B cell (primary cell): ENCODE results near the gene NR4A1. TPM values are rescaled to one million over a fixed set of nuclear protein-coding genes. Genes with fewer than 3 reads are reported as not detected.

Experiments used
- ATAC-seq: fragments of 200-7000 bp; cut with Tn5 transposase; one replicate; pipeline ENCODE4 v1.10.0; 2021; ENCODE audit warnings: low read depth, mild to moderate bottlenecking, moderate number of reproducible peaks, moderate library complexity
- CTCF ChIA-PET: fragments of 350-600 bp; sonication (Branson Sonifier 250); formaldehyde crosslinking; loops from one replicate; lab custom pipeline; 2021; ENCODE audit warnings: antibody characterized with exemption, inconsistent platforms; lab: Charles Lee
- POLR2A ChIA-PET: fragments of 350-600 bp; sonication (Branson Sonifier 250); formaldehyde crosslinking; loops from one replicate; lab custom pipeline; 2021; ENCODE audit warnings: antibody characterized with exemption; lab: Charles Lee
- DNase-seq: peaks from one replicate; pipeline ENCODE4 v3.0.0; 2013
- H2AFZ ChIP-seq: 2 replicates; pipeline ENCODE4 v1.6.1; 2012; ENCODE audit warnings: mild to moderate bottlenecking, low read depth, low read length; ENCODE audit not compliant: insufficient read depth, poor library complexity, severe bottlenecking
- H3K27ac ChIP-seq, 2 donors: 1 replicate in 1 of 2; 2 replicates in 1 of 2; pipeline ENCODE4 v1.5.1; 2012 to 2013; ENCODE audit warnings: low read length in 2 of 2, mild to moderate bottlenecking in 2 of 2, moderate library complexity in 1 of 2
- H3K27me3 ChIP-seq, 4 experiments: fragments of 200-600 bp in 1 of 4; sonication (generic) in 1 of 4; replicated peaks in 1 of 4; 1 replicate in 2 of 4; 2 replicates in 2 of 4; pipeline versions ENCODE4 v1.6.1 to v1.7.0; 2013 to 2016; ENCODE audit warnings: low read length in 3 of 4, mild to moderate bottlenecking in 2 of 4, mixed read lengths in 1 of 4, moderate library complexity in 1 of 4; ENCODE audit not compliant: insufficient read depth in 4 of 4, control insufficient read depth in 3 of 4; ENCODE audit errors: control extremely low read depth in 1 of 4
- H3K36me3 ChIP-seq, 2 experiments: replicated peaks in 1 of 2; 1 replicate in 1 of 2; 2 replicates in 1 of 2; pipeline versions ENCODE4 v1.6.1 to v1.7.1; 2013; ENCODE audit warnings: low read length in 1 of 2; ENCODE audit not compliant: insufficient read depth in 2 of 2, control insufficient read depth in 1 of 2; ENCODE audit errors: control extremely low read depth in 1 of 2, extremely low read depth in 1 of 2
- H3K4me1 ChIP-seq, 2 donors: fragments of 200-600 bp in 1 of 2; sonication (generic) in 1 of 2; 1 replicate in 1 of 2; 2 replicates in 1 of 2; pipeline versions ENCODE4 v1.5.1 to v1.6.1; 2013 to 2017; ENCODE audit warnings: low read length in 2 of 2; ENCODE audit not compliant: control insufficient read depth in 2 of 2, insufficient read depth in 2 of 2
- H3K4me2 ChIP-seq: replicated peaks from 2 replicates; pipeline ENCODE3; 2012; ENCODE audit warnings: mild to moderate bottlenecking, low read depth, low read length; ENCODE audit not compliant: poor library complexity, severe bottlenecking
- H3K4me3 ChIP-seq, 5 experiments: fragments of 200-600 bp in 1 of 5; sonication (generic) in 1 of 5; 1 replicate in 3 of 5; 2 replicates in 2 of 5; pipeline versions ENCODE4 v1.5.1 to v1.7.0; 2011 to 2016; ENCODE audit warnings: low read length in 4 of 5, mild to moderate bottlenecking in 4 of 5, low read depth in 2 of 5, control low read depth in 1 of 5, moderate library complexity in 1 of 5; ENCODE audit not compliant: insufficient read depth in 1 of 5; ENCODE audit errors: control extremely low read depth in 1 of 5, extremely low read depth in 1 of 5
- H3K79me2 ChIP-seq: fragments of 200-600 bp; sonication (generic); one replicate; pipeline ENCODE4 v1.6.0; 2016; ENCODE audit warnings: low read length; ENCODE audit not compliant: control insufficient read depth, insufficient read depth
- H3K9ac ChIP-seq: fragments of 200-600 bp; sonication (generic); 2 replicates; pipeline ENCODE4 v1.6.1; 2017; ENCODE audit warnings: mild to moderate bottlenecking, low read length, moderate library complexity
- H3K9me3 ChIP-seq, 3 donors: one replicate each; pipeline versions ENCODE4 v1.6.1 to v1.7.1; 2013; ENCODE audit warnings: low read length in 2 of 3; ENCODE audit not compliant: control insufficient read depth in 2 of 3, insufficient read depth in 1 of 3; ENCODE audit errors: control extremely low read depth in 1 of 3
- H4K20me1 ChIP-seq: 2 replicates; pipeline ENCODE4 v1.6.0; 2012; ENCODE audit warnings: mild to moderate bottlenecking, low read length; ENCODE audit not compliant: insufficient read depth, control insufficient read depth, poor library complexity, severe bottlenecking
- H3K27ac Mint-ChIP-seq: one replicate; pipeline ENCODE4 v1.8.0; 2021; ENCODE audit warnings: mixed read lengths
- H3K27me3 Mint-ChIP-seq: one replicate; pipeline ENCODE4 v1.8.0; 2021; ENCODE audit warnings: mixed read lengths
- H3K4me1 Mint-ChIP-seq: one replicate; pipeline ENCODE4 v1.8.0; 2021; ENCODE audit warnings: mixed read lengths
- H3K4me3 Mint-ChIP-seq: one replicate; pipeline ENCODE4 v1.8.0; 2021; ENCODE audit warnings: mixed read lengths
- H3K9me3 Mint-ChIP-seq: one replicate; pipeline ENCODE4 v1.8.0; 2022; ENCODE audit warnings: mixed read lengths; ENCODE audit not compliant: insufficient read depth
- CTCF ChIP-seq: fragments of 200-600 bp; IDR thresholded peaks from one replicate; pipeline ENCODE4 v1.8.0; 2022; ENCODE audit warnings: antibody characterized with exemption, mild to moderate bottlenecking
- EZH2 ChIP-seq: IDR thresholded peaks from 2 replicates; pipeline ENCODE4 v1.6.1; 2012; ENCODE audit warnings: borderline replicate concordance, low read depth, mild to moderate bottlenecking, moderate library complexity, low read length; ENCODE audit not compliant: insufficient read depth, poor library complexity, severe bottlenecking
- WGBS: methylation state at CpG from one replicate; pipeline ENCODE4 v1.1.5; 2013; ENCODE audit warnings: missing lambda C conversion rate; ENCODE audit not compliant: insufficient coverage; 5-methylcytosine and 5-hydroxymethylcytosine counted together
- intact Hi-C: fragments of 100-400 bp; cut with micrococcal nuclease; formaldehyde crosslinking; loops from one replicate; pipeline ENCODE4 v1.10.0; 2022
- polyA plus RNA-seq: library from polyadenylated mRNA; depleted of rRNA; stranded (reverse); fragments of >200 nt; gene quantifications from 2 replicates; pipeline ENCODE4 v1.2.3, GENCODE V29; 2012
- total RNA-seq, 2 donors: library from RNA; stranded (reverse); fragments of 120-200 nt in 1 of 2; gene quantifications; 1 replicate in 1 of 2; 2 replicates in 1 of 2; pipeline versions ENCODE4 v1.2.3 to v1.2.4, GENCODE V29; 2013 to 2022

Gene NR4A1
- total and polyA plus RNA-seq, 2 donors (not counting 1 experiment from before 2014, with no cell fraction given) = 43.2 to 470 TPM

- TF ChIP-seq CTCF (no peak), EZH2 (no peak)
- DNase-seq (no peak), ATAC-seq (no peak)
- no peak overlapping the region for H3K4me3 ChIP-seq
- H2AFZ ChIP-seq = no peak overlapping the region
- H3K9me3 ChIP-seq = peaks cover 0 to 2% (median 0%) of the 10 kb centered on the region in 3 donors
- H4K20me1 ChIP-seq = no peaks in the 10 kb centered on the region
- 89% methylated on average over 10 of the region's 12 CpGs for WGBS
- no peak overlapping the region for H3K27ac ChIP-seq
- Mint-ChIP-seq H3K4me1 (peaks cover 3% of the 10 kb centered on the region), H3K4me3 (no peak overlapping the region), H3K27me3 (peaks cover 7% of the 10 kb centered on the region), H3K9me3 (no peaks in the 10 kb centered on the region), H3K27ac (no peak overlapping the region)
- H3K9ac ChIP-seq = no peak overlapping the region
- H3K4me1 ChIP-seq = peaks cover 3% of the 10 kb centered on the region in 2 donors
- H3K36me3 ChIP-seq = peaks cover 0 to 3% of the 10 kb centered on the region in 2 experiments
- H3K27me3 ChIP-seq = peaks cover 0 to 5% (median 0%) of the 10 kb centered on the region in 4 experiments
- H3K79me2 ChIP-seq = no peaks in the 10 kb centered on the region
- intact Hi-C loops = no loop called here
- ChIA-PET POLR2A (interaction anchor here (1.6 kb wide), 1 partner anchor 27 kb away, joined by 3 read pairs; no protein-coding TSS in a partner anchor), CTCF (interaction anchor here (34.6 kb wide), 1 partner anchor 31 kb away, joined by 1315 read pairs; no protein-coding TSS in a partner anchor)
- no peak overlapping the region for H3K4me2 ChIP-seq
Measured at GRCh38 chr12:52063981-52064649, 12.9 kb downstream of the NR4A1 start.
